GM18526 (cell line): ENCODE data around the gene GREM2.

Experiments used
- POLR2A ChIP-seq: IDR thresholded peaks from 3 replicates; pipeline ENCODE4 v1.6.1; 2011; ENCODE audit not compliant: insufficient read length; ENCODE audit errors: extremely low read depth

Gene GREM2

GRCh38 chr1:240616018-240616417, 4.1 kb upstream of the GREM2 start:
- TF ChIP-seq POLR2A: no peak

GRCh38 chr1:240613356-240614142, 1.6 kb upstream of the GREM2 start:
- TF ChIP-seq POLR2A: no peak

- no peak for TF ChIP-seq POLR2A
Observed at GRCh38 chr1:240612811-240613210, 856 bp upstream of the GREM2 start.

- no peak for TF ChIP-seq POLR2A
Observed at GRCh38 chr1:240611228-240611618, 732 bp downstream of the GREM2 start.

DNA sequence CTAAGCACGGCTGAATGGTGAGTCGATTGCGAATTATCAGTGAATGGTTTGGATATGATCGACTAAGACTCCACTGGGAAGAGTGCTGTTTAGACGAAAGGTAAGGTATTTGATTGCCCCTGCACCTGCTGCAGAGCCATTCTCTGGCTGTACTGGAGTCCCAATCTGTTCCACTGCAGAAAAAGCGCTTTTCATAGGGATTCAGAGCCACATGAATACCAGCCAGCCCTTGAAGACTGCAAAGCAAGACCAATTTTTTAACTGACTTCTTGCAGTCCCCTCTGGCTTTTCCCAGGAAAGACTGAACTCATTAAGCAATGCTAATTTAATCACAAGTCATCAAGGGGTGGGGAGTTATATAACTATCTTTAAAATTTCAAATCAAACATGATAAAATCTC, 1.3 kb downstream of the GREM2 start:
- TF ChIP-seq POLR2A: no peak

GRCh38 chr1:240609527-240610060, 2.4 kb downstream of the GREM2 start:
- no peak for TF ChIP-seq POLR2A

GRCh38 chr1:240608707-240609106, 3.2 kb downstream of the GREM2 start:
- no peak for TF ChIP-seq POLR2A

- TF ChIP-seq POLR2A: no peak
Observed at GRCh38 chr1:240607006-240607405, 4.9 kb downstream of the GREM2 start.

DNA sequence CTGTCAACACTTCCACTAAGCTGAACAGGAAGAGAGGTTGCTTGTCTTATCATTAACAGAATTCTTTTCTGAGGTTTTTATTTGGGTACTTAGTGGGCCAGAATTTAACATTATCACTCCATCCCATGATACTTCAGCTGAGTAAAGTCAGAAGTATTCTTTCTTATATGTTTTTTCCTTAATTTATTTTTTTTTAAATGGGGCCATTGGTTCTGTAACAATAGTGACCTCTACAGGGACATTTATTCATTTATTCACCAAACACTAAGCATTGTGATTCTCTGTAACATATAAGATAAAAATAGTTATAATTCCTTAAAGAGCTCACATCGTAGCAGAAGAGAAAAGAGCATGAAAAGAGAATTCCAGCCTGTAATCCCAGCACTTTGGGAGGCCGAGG, 9.8 kb downstream of the GREM2 start:
- no peak for TF ChIP-seq POLR2A

DNA sequence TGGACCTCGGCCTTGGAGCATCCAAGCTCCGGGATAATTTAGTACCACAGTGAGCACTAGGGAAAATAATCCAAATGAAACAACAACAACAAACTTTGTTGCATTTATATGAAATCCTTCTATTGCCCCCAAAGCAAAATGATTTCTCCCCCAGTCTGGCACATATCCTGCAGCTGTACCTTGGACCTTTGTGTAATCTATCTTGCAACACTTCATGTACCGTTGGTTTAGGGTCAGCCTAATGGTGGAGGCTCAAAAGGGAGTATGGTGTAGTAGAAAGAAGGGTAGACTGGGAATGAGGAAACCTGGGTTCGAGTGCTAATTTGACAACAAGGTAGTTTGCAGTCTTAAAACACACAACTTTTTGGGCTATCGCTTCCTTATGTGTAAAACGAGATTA, 12.1 kb downstream of the GREM2 start:
- TF ChIP-seq POLR2A: no peak

DNA sequence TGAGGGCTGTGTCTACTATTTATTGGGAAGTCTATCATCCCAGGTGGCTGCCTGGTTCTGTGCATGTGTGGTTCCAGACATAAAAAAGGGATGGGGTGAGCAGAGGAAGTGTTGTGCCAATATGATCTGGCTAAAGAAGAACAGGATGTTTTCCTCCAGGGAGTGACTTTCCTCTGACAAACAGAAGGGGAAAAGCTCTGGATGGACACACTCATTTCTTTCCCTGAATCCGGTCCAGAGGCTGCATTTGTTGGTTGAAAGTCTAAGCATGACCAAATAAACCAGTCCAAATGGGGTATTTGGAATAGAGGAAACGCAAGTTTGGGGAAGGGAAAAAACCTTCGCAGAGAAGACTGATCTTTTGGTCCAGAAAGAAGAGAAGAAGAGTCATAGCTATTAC, 12.7 kb downstream of the GREM2 start:
- no peak for TF ChIP-seq POLR2A

DNA sequence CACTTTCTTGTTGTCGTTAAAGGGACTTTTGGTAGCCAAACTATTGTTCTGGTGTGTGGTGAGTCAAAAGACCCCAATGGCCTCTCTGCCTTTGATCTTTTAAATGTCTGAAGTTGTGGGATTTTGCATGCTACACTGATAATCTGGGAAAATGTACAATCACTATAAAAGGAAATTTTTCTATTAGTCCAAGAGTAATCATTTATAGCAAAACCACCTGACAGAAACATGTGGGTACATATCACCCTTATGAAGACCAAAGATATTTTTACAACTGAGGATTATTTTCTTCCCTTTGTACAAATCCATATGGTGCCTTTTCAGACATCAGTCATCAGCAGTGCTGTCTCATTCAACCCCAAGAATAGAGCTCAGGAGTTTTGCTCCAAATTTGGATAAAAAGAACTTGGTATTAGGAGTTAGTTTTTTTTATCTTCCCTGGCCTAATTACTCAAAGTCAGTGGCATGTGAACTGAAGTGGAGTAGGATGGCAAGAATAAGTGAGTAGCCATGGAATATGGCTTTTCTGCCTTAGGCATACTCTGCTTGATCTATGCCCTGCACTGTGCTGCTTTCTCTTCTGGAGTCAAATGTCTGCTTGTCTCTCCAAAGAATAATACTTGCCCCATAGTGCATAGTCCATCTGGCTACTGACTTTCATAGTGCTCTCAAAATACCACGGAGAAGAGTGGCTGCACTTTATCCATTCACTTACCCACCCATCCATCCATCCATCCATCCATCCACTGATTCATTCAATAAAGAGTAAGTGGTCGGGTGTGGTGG, 13.5 kb downstream of the GREM2 start:
- no peak for TF ChIP-seq POLR2A

GRCh38 chr1:240597153-240597745, 14.7 kb downstream of the GREM2 start:
- TF ChIP-seq POLR2A: no peak

DNA sequence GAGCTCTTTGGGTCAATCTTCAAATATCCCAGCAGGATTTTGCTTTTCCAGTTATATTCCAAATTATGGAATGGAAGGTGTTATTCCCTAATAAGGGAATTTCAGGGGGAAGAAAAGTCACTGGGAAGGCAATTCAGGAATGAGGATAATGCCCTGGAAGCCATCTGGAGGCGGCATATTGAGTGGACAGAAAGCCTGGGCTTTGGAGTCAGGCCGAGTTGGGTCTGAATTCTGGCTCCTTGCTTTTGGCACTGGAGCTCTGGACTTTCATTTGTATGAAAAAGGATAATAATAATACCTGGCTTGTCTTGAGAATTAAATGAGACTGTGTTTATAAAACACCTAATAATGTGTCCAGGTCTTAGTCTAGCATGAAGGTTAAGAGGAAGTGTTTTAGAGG, 16.5 kb downstream of the GREM2 start:
- no peak for TF ChIP-seq POLR2A

- no peak for TF ChIP-seq POLR2A
Observed at GRCh38 chr1:240591564-240591963, 20.4 kb downstream of the GREM2 start.

GRCh38 chr1:240591078-240591477, 20.9 kb downstream of the GREM2 start:
- no peak for TF ChIP-seq POLR2A
